VCaP (cell line): ENCODE measurements around the gene SHANK1.

Experiments
- H3K27ac ChIP-seq: fragments of 450-650 bp; 2 replicates; pipeline ENCODE4 v1.5.1; 2017
- CTCF ChIP-seq: fragments of 450-650 bp; conservative IDR thresholded peaks from 2 replicates; pipeline ENCODE4 v1.5.1; 2017; ENCODE audit warnings: mild to moderate bottlenecking, moderate library complexity

Gene SHANK1

GRCh38 chr19:50713556-50714236, 5.9 kb downstream of the SHANK1 start:
- TF ChIP-seq CTCF, result no peak
- no peak overlapping the region for H3K27ac ChIP-seq

GRCh38 chr19:50712833-50713232, 6.8 kb downstream of the SHANK1 start:
- no peak for TF ChIP-seq CTCF
- H3K27ac ChIP-seq, result no peak overlapping the region

GRCh38 chr19:50711805-50712204, 7.8 kb downstream of the SHANK1 start:
- no peak overlapping the region for H3K27ac ChIP-seq
- TF ChIP-seq CTCF, result no peak

GRCh38 chr19:50711196-50711595, 8.4 kb downstream of the SHANK1 start:
- no peak for TF ChIP-seq CTCF
- H3K27ac ChIP-seq, result no peak overlapping the region

GRCh38 chr19:50710612-50711011, 9.0 kb downstream of the SHANK1 start:
- no peak overlapping the region for H3K27ac ChIP-seq
- no peak for TF ChIP-seq CTCF

GRCh38 chr19:50710094-50710493, 9.5 kb downstream of the SHANK1 start:
- H3K27ac ChIP-seq, result no peak overlapping the region
- TF ChIP-seq CTCF, result peak; percentile 54

- no peak overlapping the region for H3K27ac ChIP-seq
- TF ChIP-seq CTCF, result no peak
Measured at GRCh38 chr19:50708179-50708879, 11.3 kb downstream of the SHANK1 start.
